Endodermal cell (in vitro differentiated cells): Measurements from ENCODE around the gene ACADM. TPM values are rescaled to one million over a fixed set of nuclear protein-coding genes. Genes with fewer than 3 reads are reported as not detected.

ENCODE experiments used
- DNase-seq: peaks from one replicate; pipeline ENCODE4 v3.0.0-alpha.2; 2017
- H3K27ac ChIP-seq: 2 replicates; pipeline ENCODE4 v1.5.1; 2013; ENCODE audit warnings: mild to moderate bottlenecking, low read depth, low read length, moderate library complexity
- H3K27me3 ChIP-seq: 2 replicates; pipeline ENCODE4 v1.6.1; 2013; ENCODE audit warnings: mild to moderate bottlenecking, low read length, moderate library complexity; ENCODE audit not compliant: insufficient read depth, control insufficient read depth, poor library complexity, severe bottlenecking
- H3K36me3 ChIP-seq: 2 replicates; pipeline ENCODE4 v1.7.0; 2013; ENCODE audit warnings: mild to moderate bottlenecking, low read length, moderate library complexity; ENCODE audit not compliant: control insufficient read depth, insufficient read depth
- H3K4me1 ChIP-seq: one replicate; pipeline ENCODE4 v1.7.0; 2013; ENCODE audit warnings: low read length; ENCODE audit not compliant: control insufficient read depth, insufficient read depth
- H3K4me3 ChIP-seq: 2 replicates; pipeline ENCODE4 v1.5.1; 2013; ENCODE audit warnings: mild to moderate bottlenecking, low read length, moderate library complexity
- H3K9ac ChIP-seq: 2 replicates; pipeline ENCODE4 v1.6.1; 2013; ENCODE audit warnings: mild to moderate bottlenecking, low read length, moderate library complexity; ENCODE audit not compliant: poor library complexity, severe bottlenecking; ENCODE audit errors: extremely low read depth
- H3K9me3 ChIP-seq: 2 replicates; pipeline ENCODE4 v1.6.1; 2013; ENCODE audit warnings: mild to moderate bottlenecking, low read length, moderate library complexity; ENCODE audit not compliant: control insufficient read depth
- H3K27ac Mint-ChIP-seq: 2 replicates; pipeline ENCODE4 v1.8.0; 2020; ENCODE audit warnings: mixed read lengths
- H3K27me3 Mint-ChIP-seq: 2 replicates; pipeline ENCODE4 v1.8.0; 2021; ENCODE audit warnings: mild to moderate bottlenecking, mixed read lengths; ENCODE audit not compliant: insufficient read depth
- H3K36me3 Mint-ChIP-seq: 2 replicates; pipeline ENCODE4 v1.8.0; 2020; ENCODE audit warnings: low read depth, mixed read lengths
- H3K4me1 Mint-ChIP-seq: 2 replicates; pipeline ENCODE4 v1.8.0; 2020; ENCODE audit warnings: mixed read lengths
- H3K4me3 Mint-ChIP-seq: 2 replicates; pipeline ENCODE4 v1.8.0; 2020; ENCODE audit warnings: mild to moderate bottlenecking, moderate library complexity, mixed read lengths
- H3K9me3 Mint-ChIP-seq: 2 replicates; pipeline ENCODE4 v1.8.0; 2020; ENCODE audit warnings: mild to moderate bottlenecking, mixed read lengths
- WGBS, 2 experiments: methylation state at CpG; one replicate each; pipeline versions ENCODE4 v1.1.5 to v1.1.7; 2013; ENCODE audit warnings: missing lambda C conversion rate in 2 of 2, mixed read lengths in 1 of 2; ENCODE audit not compliant: insufficient coverage in 1 of 2, insufficient read length in 1 of 2; 5-methylcytosine and 5-hydroxymethylcytosine counted together
- total RNA-seq, 2 donors: library from RNA; stranded (reverse); fragmentation: NEBNext Ultra II Directional in 1 of 2; extraction: Animal tissue kit (Norgen Biotek cat#: 25700) in 1 of 2; gene quantifications; 2 replicates in 1 of 2; 3 replicates in 1 of 2; pipeline ENCODE4 v1.2.1, GENCODE V29; 2021
- TF ChIP-seq, protein P1 (sequence below): fragments of 200-600 bp; sonication (generic); conservative IDR thresholded peaks from 2 replicates; pipeline ENCODE4 v1.5.0; 2021; ENCODE audit warnings: antibody characterized with exemption, mild to moderate bottlenecking

The ACADM gene
- total RNA-seq, 2 donors from 2014 or later, result 63.5 to 68.0 TPM

DNA sequence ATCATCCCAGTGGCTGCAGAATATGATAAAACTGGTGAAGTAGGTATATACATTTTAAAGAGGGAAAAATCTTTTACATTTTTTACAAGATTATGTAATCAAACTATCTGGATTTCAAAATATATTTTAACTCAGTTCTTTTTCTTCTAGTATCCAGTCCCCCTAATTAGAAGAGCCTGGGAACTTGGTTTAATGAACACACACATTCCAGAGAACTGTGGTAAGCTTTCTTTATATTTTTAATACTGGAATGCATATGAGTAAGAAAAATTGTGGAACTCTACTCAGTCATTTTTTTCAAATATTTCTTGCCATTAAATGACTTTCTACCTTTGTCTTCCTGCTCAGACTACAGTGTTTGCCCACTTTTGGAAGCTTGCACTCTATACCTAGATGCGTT is 8.2 kb downstream of the ACADM start:
- Histone ChIP-seq H3K27ac (no peak overlapping the region), H3K27me3 (no peaks in the 10 kb centered on the region), H3K4me3 (no peak overlapping the region), H3K9ac (no peak overlapping the region), H3K9me3 (no peaks in the 10 kb centered on the region), H3K36me3 (peaks cover 66% of the 10 kb centered on the region), H3K4me1 (no peaks in the 10 kb centered on the region)
- Mint-ChIP-seq H3K9me3 (no peaks in the 10 kb centered on the region), H3K36me3 (peaks cover 39% of the 10 kb centered on the region), H3K4me1 (peaks cover under 1% of the 10 kb centered on the region), H3K4me3 (no peak overlapping the region), H3K27me3 (no peaks in the 10 kb centered on the region), H3K27ac (no peak overlapping the region)
- WGBS, 2 experiments, result 33 to 35% methylated on average over 1 of the region's 1 CpG
- TF ChIP-seq, protein P1, sequence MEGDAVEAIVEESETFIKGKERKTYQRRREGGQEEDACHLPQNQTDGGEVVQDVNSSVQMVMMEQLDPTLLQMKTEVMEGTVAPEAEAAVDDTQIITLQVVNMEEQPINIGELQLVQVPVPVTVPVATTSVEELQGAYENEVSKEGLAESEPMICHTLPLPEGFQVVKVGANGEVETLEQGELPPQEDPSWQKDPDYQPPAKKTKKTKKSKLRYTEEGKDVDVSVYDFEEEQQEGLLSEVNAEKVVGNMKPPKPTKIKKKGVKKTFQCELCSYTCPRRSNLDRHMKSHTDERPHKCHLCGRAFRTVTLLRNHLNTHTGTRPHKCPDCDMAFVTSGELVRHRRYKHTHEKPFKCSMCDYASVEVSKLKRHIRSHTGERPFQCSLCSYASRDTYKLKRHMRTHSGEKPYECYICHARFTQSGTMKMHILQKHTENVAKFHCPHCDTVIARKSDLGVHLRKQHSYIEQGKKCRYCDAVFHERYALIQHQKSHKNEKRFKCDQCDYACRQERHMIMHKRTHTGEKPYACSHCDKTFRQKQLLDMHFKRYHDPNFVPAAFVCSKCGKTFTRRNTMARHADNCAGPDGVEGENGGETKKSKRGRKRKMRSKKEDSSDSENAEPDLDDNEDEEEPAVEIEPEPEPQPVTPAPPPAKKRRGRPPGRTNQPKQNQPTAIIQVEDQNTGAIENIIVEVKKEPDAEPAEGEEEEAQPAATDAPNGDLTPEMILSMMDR, result no peak
- DNase-seq, result no peak

DNA sequence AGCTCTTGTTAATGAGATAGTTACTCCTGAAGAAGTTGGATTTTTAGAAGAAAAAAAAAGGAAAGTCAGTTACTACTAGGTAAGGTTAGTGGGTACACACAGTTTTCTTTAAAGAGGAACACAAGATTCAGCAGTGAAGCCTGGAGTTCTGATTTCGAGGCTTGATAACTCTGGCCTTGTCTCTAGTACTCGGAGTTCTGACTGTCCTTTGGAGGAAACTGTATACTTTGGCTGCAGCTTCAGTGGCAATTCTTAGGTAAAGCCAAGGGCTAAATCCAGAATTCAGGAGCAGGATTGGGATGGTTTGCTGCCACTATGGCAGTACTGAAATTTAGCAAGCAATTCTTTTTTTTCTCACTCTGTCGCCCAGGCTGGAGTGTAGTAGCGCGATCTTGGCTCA is 9.2 kb downstream of the ACADM start:
- no peaks in the 10 kb centered on the region for H3K4me1 ChIP-seq
- no peak overlapping the region for H3K4me3 ChIP-seq
- H3K27me3 ChIP-seq, result no peaks in the 10 kb centered on the region
- H3K9me3 ChIP-seq, result no peaks in the 10 kb centered on the region
- no peak overlapping the region for H3K27ac ChIP-seq
- no peak overlapping the region for H3K27ac Mint-ChIP-seq
- no peak overlapping the region for H3K9ac ChIP-seq
- DNase-seq, result no peak
- H3K36me3 Mint-ChIP-seq, result peaks cover 42% of the 10 kb centered on the region
- WGBS, 2 experiments, result 95 to 96% methylated on average over 5 of the region's 5 CpGs
- TF ChIP-seq, protein P1, result no peak
- no peaks in the 10 kb centered on the region for H3K9me3 Mint-ChIP-seq
- H3K36me3 ChIP-seq, result peaks cover 64% of the 10 kb centered on the region
- no peak overlapping the region for H3K4me3 Mint-ChIP-seq
- H3K4me1 Mint-ChIP-seq, result no peaks in the 10 kb centered on the region
- H3K27me3 Mint-ChIP-seq, result no peaks in the 10 kb centered on the region

DNA sequence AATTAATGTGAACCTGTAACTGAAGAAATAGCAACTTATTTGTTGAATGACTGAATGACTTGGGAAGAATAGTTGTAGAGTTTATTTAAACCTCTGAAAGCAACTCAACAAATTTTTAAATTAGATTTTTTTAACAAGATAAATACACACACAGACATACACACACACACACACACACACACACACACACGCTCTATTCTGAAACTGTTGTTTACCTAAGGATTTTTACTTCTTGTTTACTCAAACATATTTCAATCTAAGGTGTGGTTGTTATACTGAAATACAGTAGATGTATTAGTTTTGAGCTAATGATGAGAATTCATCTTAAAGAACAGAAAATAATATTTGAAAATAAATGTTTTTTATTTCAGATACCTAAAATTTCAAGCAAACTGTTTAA is 11.5 kb downstream of the ACADM start:
- H3K27me3 Mint-ChIP-seq, result no peaks in the 10 kb centered on the region
- TF ChIP-seq, protein P1, result no peak

More for the DNA sequence above, 11.5 kb downstream of the ACADM start:
- Histone ChIP-seq H3K36me3 (peaks cover 72% of the 10 kb centered on the region), H3K4me1 (no peaks in the 10 kb centered on the region), H3K9ac (no peak overlapping the region), H3K27me3 (no peaks in the 10 kb centered on the region), H3K27ac (no peak overlapping the region), H3K4me3 (no peak overlapping the region), H3K9me3 (no peaks in the 10 kb centered on the region)
- no peak overlapping the region for H3K27ac Mint-ChIP-seq
- peaks cover 51% of the 10 kb centered on the region for H3K36me3 Mint-ChIP-seq
- WGBS, 2 experiments, result no CpG with 5 or more reads among the region's 1 CpG
- DNase-seq, result no peak
- no peaks in the 10 kb centered on the region for H3K4me1 Mint-ChIP-seq
- no peaks in the 10 kb centered on the region for H3K9me3 Mint-ChIP-seq
- H3K4me3 Mint-ChIP-seq, result no peak overlapping the region
